ENCODE results near the gene VAPA.

Gene VAPA

GRCh38 chr18:9991011-9992000, 77.5 kb downstream of the VAPA start:
- no peaks in the 10 kb centered on the region for H3K4me1 ChIP-seq (ENCODE audit: control insufficient read depth, insufficient read depth, low read length, poor library complexity, severe bottlenecking)
- H3K9me3 ChIP-seq (ENCODE audit: control insufficient read depth, low read length): no peaks in the 10 kb centered on the region
- no peak overlapping the region for H3K4me3 ChIP-seq (ENCODE audit: extremely low read depth, insufficient read depth, low read length, poor library complexity, severe bottlenecking)
- 91 to 92% methylated on average over 28 of the region's 29 CpGs for WGBS, 2 experiments (ENCODE audit: insufficient coverage in 2 of 2)
- H3K36me3 ChIP-seq (ENCODE audit: control insufficient read depth, insufficient read depth, low read length): no peaks in the 10 kb centered on the region
- no peak overlapping the region for H3K27ac ChIP-seq (ENCODE audit: low read depth, low read length, severe bottlenecking)

- 47 to 75% methylated on average over 3 to 4 of the region's 9 CpGs for WGBS, 2 experiments (ENCODE audit: insufficient coverage in 2 of 2)
- peaks cover 2% of the 10 kb centered on the region for H3K9me3 ChIP-seq (ENCODE audit: control insufficient read depth, low read length)
- no peaks in the 10 kb centered on the region for H3K4me1 ChIP-seq (ENCODE audit: control insufficient read depth, insufficient read depth, low read length, poor library complexity, severe bottlenecking)
- no peak overlapping the region for H3K4me3 ChIP-seq (ENCODE audit: extremely low read depth, insufficient read depth, low read length, poor library complexity, severe bottlenecking)
- H3K27ac ChIP-seq (ENCODE audit: low read depth, low read length, severe bottlenecking): no peak overlapping the region
- H3K36me3 ChIP-seq (ENCODE audit: control insufficient read depth, insufficient read depth, low read length): no peaks in the 10 kb centered on the region
Observed at GRCh38 chr18:9992300-9992972, 78.6 kb downstream of the VAPA start.

GRCh38 chr18:9992973-9993520, 79.2 kb downstream of the VAPA start:
- 94 to 100% methylated on average over 5 to 7 of the region's 11 CpGs for WGBS, 2 experiments (ENCODE audit: insufficient coverage in 2 of 2)
- peaks cover 6% of the 10 kb centered on the region for H3K9me3 ChIP-seq (ENCODE audit: control insufficient read depth, low read length)
- H3K36me3 ChIP-seq (ENCODE audit: control insufficient read depth, insufficient read depth, low read length): no peaks in the 10 kb centered on the region
- no peak overlapping the region for H3K27ac ChIP-seq (ENCODE audit: low read depth, low read length, severe bottlenecking)
- H3K4me1 ChIP-seq (ENCODE audit: control insufficient read depth, insufficient read depth, low read length, poor library complexity, severe bottlenecking): no peaks in the 10 kb centered on the region
- no peak overlapping the region for H3K4me3 ChIP-seq (ENCODE audit: extremely low read depth, insufficient read depth, low read length, poor library complexity, severe bottlenecking)

- Histone ChIP-seq H3K27ac (ENCODE audit: low read depth, low read length, severe bottlenecking) (no peak overlapping the region), H3K4me3 (ENCODE audit: extremely low read depth, insufficient read depth, low read length, poor library complexity, severe bottlenecking) (no peak overlapping the region), H3K36me3 (ENCODE audit: control insufficient read depth, insufficient read depth, low read length) (no peaks in the 10 kb centered on the region), H3K4me1 (ENCODE audit: control insufficient read depth, insufficient read depth, low read length, poor library complexity, severe bottlenecking) (no peaks in the 10 kb centered on the region), H3K9me3 (ENCODE audit: control insufficient read depth, low read length) (peaks cover 6% of the 10 kb centered on the region)
- WGBS, 2 experiments (ENCODE audit: insufficient coverage in 2 of 2): 90 to 95% methylated on average over 8 to 9 of the region's 14 CpGs
Observed at GRCh38 chr18:9993521-9994025, 79.8 kb downstream of the VAPA start.

- no peak overlapping the region for H3K27ac ChIP-seq (ENCODE audit: low read depth, low read length, severe bottlenecking)
- WGBS, 2 experiments (ENCODE audit: insufficient coverage in 2 of 2): 85 to 88% methylated on average over 10 to 11 of the region's 11 CpGs
- peaks cover 6% of the 10 kb centered on the region for H3K9me3 ChIP-seq (ENCODE audit: control insufficient read depth, low read length)
- H3K36me3 ChIP-seq (ENCODE audit: control insufficient read depth, insufficient read depth, low read length): no peaks in the 10 kb centered on the region
- no peaks in the 10 kb centered on the region for H3K4me1 ChIP-seq (ENCODE audit: control insufficient read depth, insufficient read depth, low read length, poor library complexity, severe bottlenecking)
- no peak overlapping the region for H3K4me3 ChIP-seq (ENCODE audit: extremely low read depth, insufficient read depth, low read length, poor library complexity, severe bottlenecking)
Observed at GRCh38 chr18:9994026-9994570, 80.3 kb downstream of the VAPA start.

GRCh38 chr18:9994701-9995235, 81.0 kb downstream of the VAPA start:
- no peaks in the 10 kb centered on the region for H3K36me3 ChIP-seq (ENCODE audit: control insufficient read depth, insufficient read depth, low read length)
- WGBS, 2 experiments (ENCODE audit: insufficient coverage in 2 of 2): 79 to 83% methylated on average over 5 of the region's 6 CpGs
- H3K4me1 ChIP-seq (ENCODE audit: control insufficient read depth, insufficient read depth, low read length, poor library complexity, severe bottlenecking): no peaks in the 10 kb centered on the region
- H3K27ac ChIP-seq (ENCODE audit: low read depth, low read length, severe bottlenecking): no peak overlapping the region
- no peak overlapping the region for H3K4me3 ChIP-seq (ENCODE audit: extremely low read depth, insufficient read depth, low read length, poor library complexity, severe bottlenecking)
- peaks cover 6% of the 10 kb centered on the region for H3K9me3 ChIP-seq (ENCODE audit: control insufficient read depth, low read length)

- peaks cover 6% of the 10 kb centered on the region for H3K9me3 ChIP-seq (ENCODE audit: control insufficient read depth, low read length)
- no peak overlapping the region for H3K27ac ChIP-seq (ENCODE audit: low read depth, low read length, severe bottlenecking)
- no peaks in the 10 kb centered on the region for H3K4me1 ChIP-seq (ENCODE audit: control insufficient read depth, insufficient read depth, low read length, poor library complexity, severe bottlenecking)
- no peak overlapping the region for H3K4me3 ChIP-seq (ENCODE audit: extremely low read depth, insufficient read depth, low read length, poor library complexity, severe bottlenecking)
- H3K36me3 ChIP-seq (ENCODE audit: control insufficient read depth, insufficient read depth, low read length): no peaks in the 10 kb centered on the region
- 100% methylated on average over 1 of the region's 2 CpGs; no CpG with 5 or more reads in 1 of the 2 experiments for WGBS, 2 experiments (ENCODE audit: insufficient coverage in 2 of 2)
Observed at GRCh38 chr18:9995631-9996030, 81.8 kb downstream of the VAPA start.

- Histone ChIP-seq H3K4me3 (ENCODE audit: extremely low read depth, insufficient read depth, low read length, poor library complexity, severe bottlenecking) (no peak overlapping the region), H3K4me1 (ENCODE audit: control insufficient read depth, insufficient read depth, low read length, poor library complexity, severe bottlenecking) (no peaks in the 10 kb centered on the region), H3K27ac (ENCODE audit: low read depth, low read length, severe bottlenecking) (no peak overlapping the region), H3K36me3 (ENCODE audit: control insufficient read depth, insufficient read depth, low read length) (no peaks in the 10 kb centered on the region), H3K9me3 (ENCODE audit: control insufficient read depth, low read length) (peaks cover 6% of the 10 kb centered on the region)
- no CpG with 5 or more reads among the region's 3 CpGs for WGBS, 2 experiments (ENCODE audit: insufficient coverage in 2 of 2)
Observed at GRCh38 chr18:9996094-9996493, 82.3 kb downstream of the VAPA start.

GRCh38 chr18:9997711-9998110, 83.9 kb downstream of the VAPA start:
- H3K36me3 ChIP-seq (ENCODE audit: control insufficient read depth, insufficient read depth, low read length): no peaks in the 10 kb centered on the region
- H3K4me3 ChIP-seq (ENCODE audit: extremely low read depth, insufficient read depth, low read length, poor library complexity, severe bottlenecking): no peak overlapping the region
- H3K4me1 ChIP-seq (ENCODE audit: control insufficient read depth, insufficient read depth, low read length, poor library complexity, severe bottlenecking): no peaks in the 10 kb centered on the region
- peaks cover 6% of the 10 kb centered on the region for H3K9me3 ChIP-seq (ENCODE audit: control insufficient read depth, low read length)
- H3K27ac ChIP-seq (ENCODE audit: low read depth, low read length, severe bottlenecking): no peak overlapping the region
- 83 to 86% methylated on average over 1 of the region's 1 CpG for WGBS, 2 experiments (ENCODE audit: insufficient coverage in 2 of 2)

GRCh38 chr18:9998330-9998729, 84.5 kb downstream of the VAPA start:
- peaks cover 6% of the 10 kb centered on the region for H3K9me3 ChIP-seq (ENCODE audit: control insufficient read depth, low read length)
- H3K4me1 ChIP-seq (ENCODE audit: control insufficient read depth, insufficient read depth, low read length, poor library complexity, severe bottlenecking): no peaks in the 10 kb centered on the region
- no peak overlapping the region for H3K4me3 ChIP-seq (ENCODE audit: extremely low read depth, insufficient read depth, low read length, poor library complexity, severe bottlenecking)
- WGBS, 2 experiments (ENCODE audit: insufficient coverage in 2 of 2): no CpG with 5 or more reads among the region's 2 CpGs
- no peaks in the 10 kb centered on the region for H3K36me3 ChIP-seq (ENCODE audit: control insufficient read depth, insufficient read depth, low read length)
- no peak overlapping the region for H3K27ac ChIP-seq (ENCODE audit: low read depth, low read length, severe bottlenecking)

Data from mesodermal cell (in vitro differentiated cells).